IMR-90 (cell line): Measurements from ENCODE around the gene MLIP. TPM values are rescaled to one million over a fixed set of nuclear protein-coding genes. Genes with fewer than 3 reads are reported as not detected.

ENCODE experiments used
- ATAC-seq: fragments of 200-7000 bp; cut with Tn5 transposase; 2 replicates; pipeline ENCODE4 v1.9.1; 2020; ENCODE audit warnings: low read depth, mild to moderate bottlenecking, moderate library complexity
- BruUV-seq: library from RNA; stranded (reverse); fragments of 400-500 nt; replicated peaks from 2 replicates; lab custom pipeline; 2021; lab: Mats Ljungman, UMichigan
- CTCF ChIA-PET: fragments of 300-600 bp; formaldehyde crosslinking; extraction: SDS; loops from one replicate; lab custom pipeline; 2021; ENCODE audit warnings: antibody characterized with exemption; lab: Yijun Ruan, JAX
- POLR2A ChIA-PET: fragments of 300-600 bp; sonication (Branson Sonifier 250); formaldehyde crosslinking; loops from one replicate; lab custom pipeline; 2022; ENCODE audit warnings: antibody characterized with exemption; ENCODE audit not compliant: unreplicated experiment; lab: Charles Lee
- DNase-seq: peaks from one replicate; pipeline ENCODE4 v3.0.0; 2013
- H2AFZ ChIP-seq: replicated peaks from 2 replicates; pipeline ENCODE3; 2013; ENCODE audit warnings: low read length, mild to moderate bottlenecking; ENCODE audit not compliant: poor library complexity
- H2AK5ac ChIP-seq: 2 replicates; pipeline ENCODE4 v1.6.1; 2013; ENCODE audit warnings: low read depth, low read length, inconsistent platforms
- H2AK9ac ChIP-seq: replicated peaks from 2 replicates; pipeline ENCODE3; 2013; ENCODE audit warnings: mild to moderate bottlenecking, low read depth, low read length, moderate library complexity; ENCODE audit not compliant: poor library complexity
- H2BK120ac ChIP-seq: 2 replicates; pipeline ENCODE4 v1.6.1; 2013; ENCODE audit warnings: low read depth, low read length, inconsistent platforms
- H2BK15ac ChIP-seq: 3 replicates; pipeline ENCODE4 v1.6.1; 2013; ENCODE audit warnings: low read depth, low read length, inconsistent platforms
- H2BK20ac ChIP-seq: 2 replicates; pipeline ENCODE4 v1.6.1; 2013; ENCODE audit warnings: low read depth, mild to moderate bottlenecking, inconsistent platforms, low read length, moderate library complexity
- H2BK5ac ChIP-seq: 2 replicates; pipeline ENCODE4 v1.6.1; 2013; ENCODE audit warnings: mild to moderate bottlenecking, low read depth, low read length, inconsistent platforms; ENCODE audit not compliant: poor library complexity, severe bottlenecking
- H3K14ac ChIP-seq: replicated peaks from 2 replicates; pipeline ENCODE4 v1.6.1; 2013; ENCODE audit warnings: low read depth, low read length, inconsistent platforms
- H3K18ac ChIP-seq: 2 replicates; pipeline ENCODE4 v1.6.1; 2013; ENCODE audit warnings: low read depth, low read length, control low read depth
- H3K23ac ChIP-seq: 2 replicates; pipeline ENCODE4 v1.6.1; 2013; ENCODE audit warnings: low read depth, low read length, inconsistent platforms
- H3K27ac ChIP-seq: 2 replicates; pipeline ENCODE4 v1.5.1; 2013; ENCODE audit warnings: mild to moderate bottlenecking, control low read depth, low read length; ENCODE audit not compliant: insufficient read depth
- H3K27me3 ChIP-seq: 2 replicates; pipeline ENCODE4 v1.6.1; 2013; ENCODE audit warnings: low read length; ENCODE audit not compliant: control insufficient read depth, insufficient read depth
- H3K36me3 ChIP-seq: 2 replicates; pipeline ENCODE4 v1.6.1; 2013; ENCODE audit warnings: low read length, mixed read lengths; ENCODE audit not compliant: control insufficient read depth, insufficient read depth
- H3K4ac ChIP-seq: 2 replicates; pipeline ENCODE4 v1.6.1; 2013; ENCODE audit warnings: low read depth, low read length, inconsistent platforms
- H3K4me1 ChIP-seq: 2 replicates; pipeline ENCODE4 v1.6.1; 2013; ENCODE audit warnings: low read length, mixed read lengths; ENCODE audit not compliant: control insufficient read depth, insufficient read depth
- H3K4me2 ChIP-seq: 2 replicates; pipeline ENCODE4 v1.6.1; 2013; ENCODE audit warnings: low read depth, mild to moderate bottlenecking, control low read depth, low read length, moderate library complexity
- H3K4me3 ChIP-seq: 2 replicates; pipeline ENCODE4 v1.5.1; 2013; ENCODE audit warnings: low read depth, mild to moderate bottlenecking, control low read depth, low read length, moderate library complexity; ENCODE audit not compliant: insufficient read depth
- H3K56ac ChIP-seq: 2 replicates; pipeline ENCODE4 v1.6.1; 2013; ENCODE audit warnings: low read length, inconsistent platforms; ENCODE audit not compliant: insufficient read depth; ENCODE audit errors: extremely low read depth
- H3K79me1 ChIP-seq, 2 experiments: 2 replicates each; pipeline ENCODE4 v1.6.1; 2013; ENCODE audit warnings: low read length in 2 of 2, inconsistent platforms in 1 of 2, low read depth in 1 of 2
- H3K9ac ChIP-seq: 2 replicates; pipeline ENCODE4 v1.6.1; 2013; ENCODE audit warnings: low read depth, low read length, control low read depth
- H3K9me1 ChIP-seq: 2 replicates; pipeline ENCODE4 v1.6.1; 2013; ENCODE audit warnings: low read length, inconsistent platforms; ENCODE audit not compliant: insufficient read depth
- H3K9me3 ChIP-seq: 2 replicates; pipeline ENCODE4 v1.6.1; 2013; ENCODE audit warnings: low read length; ENCODE audit not compliant: control insufficient read depth, insufficient read depth
- H4K20me1 ChIP-seq: 2 replicates; pipeline ENCODE4 v1.6.1; 2013; ENCODE audit warnings: low read length, inconsistent platforms; ENCODE audit not compliant: insufficient read depth
- H4K5ac ChIP-seq: 2 replicates; pipeline ENCODE4 v1.6.1; 2013; ENCODE audit warnings: mild to moderate bottlenecking, low read depth, low read length, control low read depth
- H4K8ac ChIP-seq, 2 experiments: 2 replicates each; pipeline ENCODE4 v1.6.1; 2013; ENCODE audit warnings: low read depth in 2 of 2, low read length in 2 of 2, control low read depth in 1 of 2, inconsistent platforms in 1 of 2
- H4K91ac ChIP-seq: 2 replicates; pipeline ENCODE4 v1.6.1; 2013; ENCODE audit warnings: low read depth, low read length, inconsistent platforms; ENCODE audit not compliant: insufficient read depth
- CEBPB ChIP-seq: IDR thresholded peaks from 2 replicates; pipeline ENCODE4 v1.6.1; 2012; ENCODE audit warnings: low read depth, low read length, improper control_type of control experiment
- CHD1 ChIP-seq: IDR thresholded peaks from 2 replicates; pipeline ENCODE4 v1.6.1; 2012; ENCODE audit warnings: low read depth, low read length, improper control_type of control experiment
- MAFK ChIP-seq: IDR thresholded peaks from 2 replicates; pipeline ENCODE4 v1.6.1; 2012; ENCODE audit warnings: low read depth, low read length, improper control_type of control experiment
- MXI1 ChIP-seq: IDR thresholded peaks from 2 replicates; pipeline ENCODE4 v1.6.1; 2012; ENCODE audit warnings: low read depth, mild to moderate bottlenecking, low read length, moderate library complexity, borderline replicate concordance
- NFE2L2 ChIP-seq: fragments of 150-350 bp; IDR thresholded peaks from 2 replicates; pipeline ENCODE4 v1.6.1; 2016; ENCODE audit warnings: low read depth, mild to moderate bottlenecking, low read length
- POLR2A ChIP-seq: IDR thresholded peaks from 2 replicates; pipeline ENCODE4 v1.6.1; 2012; ENCODE audit warnings: mild to moderate bottlenecking, low read depth, low read length
- RAD21 ChIP-seq: IDR thresholded peaks from 2 replicates; pipeline ENCODE4 v1.6.1; 2012; ENCODE audit warnings: low read length, improper control_type of control experiment
- RCOR1 ChIP-seq: IDR thresholded peaks from 2 replicates; pipeline ENCODE4 v1.6.1; 2012; ENCODE audit warnings: mild to moderate bottlenecking, low read length, improper control_type of control experiment; ENCODE audit not compliant: insufficient replicate concordance
- SMC3 ChIP-seq: fragments of 150-350 bp; IDR thresholded peaks from 2 replicates; pipeline ENCODE4 v1.6.1; 2016; ENCODE audit warnings: low read depth, mild to moderate bottlenecking, antibody characterized with exemption, low read length, moderate library complexity
- WGBS, 2 experiments: methylation state at CpG; one replicate each; pipeline versions ENCODE4 v1.1.5 to v1.1.7; 2013; ENCODE audit warnings: missing lambda C conversion rate in 2 of 2; ENCODE audit not compliant: insufficient read length in 1 of 2; ENCODE audit errors: extremely low coverage in 2 of 2; 5-methylcytosine and 5-hydroxymethylcytosine counted together
- dilution Hi-C: fragments of 300-500 bp; cut with HindIII; formaldehyde crosslinking; loops from one replicate; pipeline ENCODE4 v1.14.3; 2018; ENCODE audit warnings: low sequenced_read_pairs; ENCODE audit not compliant: unreplicated experiment
- in situ Hi-C: fragments of 300-500 bp; cut with MboI; formaldehyde crosslinking; loops from 3 replicates; pipeline ENCODE4 v1.14.3; 2019; ENCODE audit warnings: low sequenced_read_pairs, inconsistent platforms, mixed read lengths
- intact Hi-C: fragments of 100-400 bp; cut with micrococcal nuclease; formaldehyde crosslinking; loops from 2 replicates; pipeline ENCODE4 v1.10.0; 2022
- polyA plus RNA-seq, 3 experiments: library from polyadenylated mRNA; depleted of rRNA; stranded (reverse); fragments of >200 nt; gene quantifications; 2 replicates each; pipeline ENCODE4 v1.2.3, GENCODE V29; 2012; ENCODE audit warnings: low replicate concordance in 1 of 3
- total RNA-seq: library from RNA; depleted of rRNA; stranded (reverse); fragments of >200 nt; gene quantifications from 2 replicates; pipeline ENCODE4 v1.2.3, GENCODE V29; 2012
- TF ChIP-seq, protein P1 (sequence below): fragments of 150-350 bp; IDR thresholded peaks from 2 replicates; pipeline ENCODE4 v1.6.1; 2016; ENCODE audit warnings: low read depth, mild to moderate bottlenecking, low read length, moderate library complexity, borderline replicate concordance
- TF ChIP-seq, protein P2 (sequence below): fragments of 150-350 bp; IDR thresholded peaks from 2 replicates; pipeline ENCODE4 v1.6.1; 2017; ENCODE audit warnings: mild to moderate bottlenecking, antibody characterized with exemption, low read length, low read depth
- TF ChIP-seq, protein P3 (sequence below): conservative IDR thresholded peaks from 2 replicates; pipeline ENCODE4 v1.5.1; 2012; ENCODE audit warnings: mild to moderate bottlenecking, low read depth, low read length, improper control_type of control experiment

MLIP gene
- total and polyA plus RNA-seq, 2 of the 4 experiments (the other 2 are of a cell fraction): not detected

- Histone ChIP-seq H3K79me1 (no peaks in the 10 kb centered on the region), H2AK5ac (peak overlapping the region; percentile 63; the same call in 1 of the 2 replicates), H4K91ac (peak overlapping the region; percentile 54; the same call in 1 of the 2 replicates), H3K9me3 (no peaks in the 10 kb centered on the region), H3K9ac (no peak overlapping the region), H3K9me1 (peaks cover 4% of the 10 kb centered on the region; the same call in 1 of the 2 replicates), H3K36me3 (no peaks in the 10 kb centered on the region), H4K20me1 (no peaks in the 10 kb centered on the region), H2AK9ac (no peak overlapping the region), H2AFZ (peak overlapping the region; percentile 83), H3K18ac (peak overlapping the region; percentile 71; the same call in 1 of the 2 replicates), H3K27me3 (no peaks in the 10 kb centered on the region), H3K4me2 (peak overlapping the region; percentile 70; the same call in 1 of the 2 replicates), H3K4ac (peak overlapping the region; percentile 86), H3K14ac (peak overlapping the region; percentile 92), H3K27ac (no peak overlapping the region), H2BK15ac (peak overlapping the region; percentile 60), H3K4me1 (peaks cover 2% of the 10 kb centered on the region), H2BK20ac (peak overlapping the region; percentile 93), H3K4me3 (no peak overlapping the region), H3K23ac (peak overlapping the region; percentile 81; the same call in 1 of the 2 replicates), H4K5ac (peak overlapping the region; percentile 72; the same call in 1 of the 2 replicates), H4K8ac (peak overlapping the region; percentile 76 to 82), H2BK120ac (peak overlapping the region; percentile 95), H3K56ac (no peak overlapping the region), H2BK5ac (peak overlapping the region; percentile 75)
- no CpG with 5 or more reads among the region's 2 CpGs for WGBS, 2 experiments
- DNase-seq: peak; percentile 70
- TF ChIP-seq RAD21: no peak
- no peak for TF ChIP-seq SMC3
- no peak for TF ChIP-seq POLR2A
- no peak for TF ChIP-seq MXI1
- TF ChIP-seq, protein P1, sequence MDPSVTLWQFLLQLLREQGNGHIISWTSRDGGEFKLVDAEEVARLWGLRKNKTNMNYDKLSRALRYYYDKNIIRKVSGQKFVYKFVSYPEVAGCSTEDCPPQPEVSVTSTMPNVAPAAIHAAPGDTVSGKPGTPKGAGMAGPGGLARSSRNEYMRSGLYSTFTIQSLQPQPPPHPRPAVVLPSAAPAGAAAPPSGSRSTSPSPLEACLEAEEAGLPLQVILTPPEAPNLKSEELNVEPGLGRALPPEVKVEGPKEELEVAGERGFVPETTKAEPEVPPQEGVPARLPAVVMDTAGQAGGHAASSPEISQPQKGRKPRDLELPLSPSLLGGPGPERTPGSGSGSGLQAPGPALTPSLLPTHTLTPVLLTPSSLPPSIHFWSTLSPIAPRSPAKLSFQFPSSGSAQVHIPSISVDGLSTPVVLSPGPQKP: no peak
- TF ChIP-seq NFE2L2: no peak
- TF ChIP-seq, protein P2, sequence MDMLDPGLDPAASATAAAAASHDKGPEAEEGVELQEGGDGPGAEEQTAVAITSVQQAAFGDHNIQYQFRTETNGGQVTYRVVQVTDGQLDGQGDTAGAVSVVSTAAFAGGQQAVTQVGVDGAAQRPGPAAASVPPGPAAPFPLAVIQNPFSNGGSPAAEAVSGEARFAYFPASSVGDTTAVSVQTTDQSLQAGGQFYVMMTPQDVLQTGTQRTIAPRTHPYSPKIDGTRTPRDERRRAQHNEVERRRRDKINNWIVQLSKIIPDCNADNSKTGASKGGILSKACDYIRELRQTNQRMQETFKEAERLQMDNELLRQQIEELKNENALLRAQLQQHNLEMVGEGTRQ: no peak
- no peak for TF ChIP-seq CHD1
- no peak for TF ChIP-seq MAFK
- TF ChIP-seq, protein P3, sequence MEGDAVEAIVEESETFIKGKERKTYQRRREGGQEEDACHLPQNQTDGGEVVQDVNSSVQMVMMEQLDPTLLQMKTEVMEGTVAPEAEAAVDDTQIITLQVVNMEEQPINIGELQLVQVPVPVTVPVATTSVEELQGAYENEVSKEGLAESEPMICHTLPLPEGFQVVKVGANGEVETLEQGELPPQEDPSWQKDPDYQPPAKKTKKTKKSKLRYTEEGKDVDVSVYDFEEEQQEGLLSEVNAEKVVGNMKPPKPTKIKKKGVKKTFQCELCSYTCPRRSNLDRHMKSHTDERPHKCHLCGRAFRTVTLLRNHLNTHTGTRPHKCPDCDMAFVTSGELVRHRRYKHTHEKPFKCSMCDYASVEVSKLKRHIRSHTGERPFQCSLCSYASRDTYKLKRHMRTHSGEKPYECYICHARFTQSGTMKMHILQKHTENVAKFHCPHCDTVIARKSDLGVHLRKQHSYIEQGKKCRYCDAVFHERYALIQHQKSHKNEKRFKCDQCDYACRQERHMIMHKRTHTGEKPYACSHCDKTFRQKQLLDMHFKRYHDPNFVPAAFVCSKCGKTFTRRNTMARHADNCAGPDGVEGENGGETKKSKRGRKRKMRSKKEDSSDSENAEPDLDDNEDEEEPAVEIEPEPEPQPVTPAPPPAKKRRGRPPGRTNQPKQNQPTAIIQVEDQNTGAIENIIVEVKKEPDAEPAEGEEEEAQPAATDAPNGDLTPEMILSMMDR: no peak
- TF ChIP-seq CEBPB: no peak
- TF ChIP-seq RCOR1: no peak
- POLR2A ChIA-PET: no interaction called here
- ATAC-seq: peak; percentile 91
- intact Hi-C loops (no loop called here), in situ Hi-C loops (no loop called here), dilution Hi-C loops (no loop called here)
- CTCF ChIA-PET: no interaction called here
- no TSS peak for BruUV-seq
Measured at GRCh38 chr6:54291146-54291545, 179.9 kb downstream of the MLIP start.
